Heart left ventricle (tissue), 16 donors: Measurements from ENCODE around the gene DYNLT2. TPM values are rescaled to one million over a fixed set of nuclear protein-coding genes. Genes with fewer than 3 reads are reported as not detected.

Experiments used
- ATAC-seq, 4 donors: fragments of 200-7000 bp; cut with Tn5 transposase; one replicate each; pipeline ENCODE4 v1.9.1; 2020 to 2022; ENCODE audit warnings: moderate library complexity in 4 of 4, mild to moderate bottlenecking in 3 of 4, moderate number of reproducible peaks in 1 of 4
- DNase-seq, 5 donors: peaks; one replicate each; pipeline ENCODE4 v3.0.0-alpha.2; 2020
- H3K27ac ChIP-seq, 12 donors: fragments of 200-600 bp; sonication (generic) in 4 of 12; one replicate each; pipeline versions ENCODE4 v1.5.0 to v1.8.0; 2016 to 2022; ENCODE audit warnings: mild to moderate bottlenecking in 2 of 12
- H3K27me3 ChIP-seq, 9 donors: fragments of 200-600 bp; sonication (generic) in 2 of 9; one replicate each; pipeline versions ENCODE4 v1.5.1 to v1.8.0; 2016 to 2022; ENCODE audit warnings: mild to moderate bottlenecking in 3 of 9
- H3K36me3 ChIP-seq, 9 donors: fragments of 200-600 bp; sonication (generic) in 2 of 9; one replicate each; pipeline versions ENCODE4 v1.5.0 to v1.8.0; 2018 to 2022; ENCODE audit warnings: mild to moderate bottlenecking in 2 of 9
- H3K4me1 ChIP-seq, 12 donors: fragments of 200-600 bp; sonication (generic) in 4 of 12; one replicate each; pipeline versions ENCODE4 v1.5.0 to v1.8.0; 2016 to 2022; ENCODE audit warnings: mild to moderate bottlenecking in 3 of 12
- H3K4me3 ChIP-seq, 12 donors: fragments of 200-600 bp; sonication (generic) in 4 of 12; one replicate each; pipeline versions ENCODE4 v1.5.0 to v1.8.0; 2017 to 2022; ENCODE audit warnings: mild to moderate bottlenecking in 9 of 12, moderate library complexity in 4 of 12
- H3K9me3 ChIP-seq, 12 donors: fragments of 200-600 bp; sonication (generic) in 4 of 12; one replicate each; pipeline versions ENCODE4 v1.5.0 to v1.8.0; 2016 to 2022; ENCODE audit warnings: mild to moderate bottlenecking in 1 of 12
- POLR2A ChIP-seq, 2 donors: fragments of 450-650 bp; IDR thresholded peaks; one replicate each; pipeline ENCODE4 v1.6.1; 2017; ENCODE audit warnings: antibody characterized with exemption in 2 of 2, mild to moderate bottlenecking in 2 of 2, moderate library complexity in 2 of 2
- WGBS, 4 donors: extraction: QIAGEN DNeasy Blood & Tissue Kit in 2 of 4; methylation state at CpG; one replicate each; pipeline versions ENCODE4 v1.1.5 to v1.1.7; 2013 to 2018; 5-methylcytosine and 5-hydroxymethylcytosine counted together
- intact Hi-C, 10 donors: fragments of 100-400 bp; cut with DNase I; formaldehyde crosslinking; loops; one replicate each; pipeline versions ENCODE4 v1.11.1 to v1.14.2; 2022
- polyA plus RNA-seq, 2 donors: library from polyadenylated mRNA; stranded (reverse); fragments of 200-250 nt; gene quantifications; one replicate each; pipeline ENCODE4 v1.2.3, GENCODE V29; 2013
- total RNA-seq, 9 donors: library from RNA; depleted of rRNA in 2 of 9; stranded (reverse); fragments of >200 nt in 2 of 9; fragmentation: NEBNext Ultra II Directional in 3 of 9; extraction: Animal tissue kit (Norgen Biotek cat#: 25700) in 3 of 9; gene quantifications; one replicate each; pipeline versions ENCODE4 v1.1.0 to v1.2.4, GENCODE V29; 2016 to 2023
- TF ChIP-seq, protein P1 (sequence below), 12 donors: fragments of 200-600 bp; sonication (generic) in 4 of 12; IDR thresholded peaks; one replicate each; pipeline versions ENCODE4 v1.5.0 to v1.8.0; 2018 to 2022; ENCODE audit warnings: antibody characterized with exemption in 12 of 12, mild to moderate bottlenecking in 5 of 12
- donor health status: ischemic (EF 13 %, LVEDD 7.1; RV severe dilation, severe dysfunction).
- donor health status: healthy with polysubstance abuse.
- donor health status: DM: no; HTN: yes; CAD: no.
- donor health status: DM: no; HTN: no; CAD: no.
- donor health status: ischemic (EF 25% LVEDD 6.9; RV normal size, moderate dysfunction).
- donor health status: ischemic (EF 25% LVEDD 5.7; RV mildly dilated, moderate dysfunction).
- donor health status: healthy.
- donor health status: DM: yes; HTN: yes; CAD: no.
- donor health status: ischemic (EF 35%, LVEDD 5.7; RV mildly dilated, moderate dysfunction).
- donor health status: nonischemic (EF 11% LVEDD 7.7; RV severe dilation, severe dysfunction).
- donor health status: DM: yes; HTN: yes; CAD: no.
- donor health status: PGD.
- donor health status: ischemic (EF 29% LVEDD 5.4; RV normal size, mild dysfunction).
- donor health status: nonischemic (EF 23%, LVEDD 6.1; RV moderate dilation, normal function).

DYNLT2 gene
- total and polyA plus RNA-seq, 11 donors: 0.49 to 1.5 (median 0.67) TPM

DNA sequence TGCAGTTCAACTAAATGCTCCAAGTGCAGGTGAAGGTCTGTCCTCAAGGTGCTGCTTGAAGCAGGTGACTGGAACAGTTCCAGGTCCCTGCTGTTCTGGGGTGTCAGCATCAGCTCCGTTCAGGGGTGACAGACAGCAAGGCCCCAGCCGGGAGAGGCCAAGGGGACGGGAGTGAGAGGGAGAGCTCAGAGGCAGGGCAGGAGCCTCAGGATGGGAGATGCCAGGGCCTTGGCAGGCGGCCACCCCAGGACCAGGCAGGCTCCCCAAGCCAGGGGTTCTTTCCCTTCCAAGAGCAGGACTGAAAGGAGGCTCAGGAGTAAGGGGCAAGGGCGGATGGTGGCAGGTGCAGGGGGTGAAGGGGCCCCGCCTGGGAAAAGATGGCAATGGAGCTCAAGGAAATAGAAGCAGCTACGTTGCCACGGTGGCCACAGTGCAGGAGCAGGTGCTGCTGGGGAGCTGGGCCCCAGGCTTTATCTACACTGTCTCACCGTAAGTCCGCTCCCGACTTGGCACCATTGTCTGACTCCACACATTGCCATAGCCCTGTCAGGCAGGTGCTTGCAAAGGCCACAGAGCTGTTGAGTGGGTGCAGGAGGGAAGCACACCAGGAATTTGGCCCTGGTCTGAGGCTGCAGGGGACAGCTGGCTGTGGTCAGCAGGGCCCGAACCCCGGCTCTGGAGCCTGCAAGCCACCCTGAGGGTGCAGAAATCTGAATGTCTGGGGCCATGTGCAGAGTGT is 43.1 kb upstream of the DYNLT2 start:
- DNase-seq: peak in 1 of 5 donors; percentile 49

DNA sequence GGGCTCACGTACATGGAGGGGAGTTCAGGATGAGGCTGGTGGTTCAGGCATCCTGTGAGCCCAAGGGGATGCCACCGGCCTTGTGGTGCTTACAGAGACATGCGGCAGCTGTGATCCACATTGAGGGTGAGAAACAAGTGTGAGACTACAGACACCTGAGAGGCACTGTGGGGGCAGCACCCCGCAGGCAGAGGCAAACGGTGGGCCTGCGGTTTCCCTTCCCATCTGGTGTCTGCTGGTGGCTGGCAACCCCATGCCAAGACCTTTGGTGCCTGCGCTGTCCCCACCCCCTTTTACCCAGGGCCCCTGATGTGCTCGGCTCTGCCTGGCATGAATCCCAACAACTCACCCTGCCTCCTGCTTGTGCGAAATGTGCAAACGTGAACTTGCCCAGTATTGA is 42.0 kb upstream of the DYNLT2 start:
- Histone ChIP-seq H3K9me3 (no peaks in the 10 kb centered on the region), H3K4me3 (no peak overlapping the region), H3K27me3 (peaks cover 0 to 21% (median 0%) of the 10 kb centered on the region in 9 donors), H3K27ac (no peak overlapping the region), H3K36me3 (no peaks in the 10 kb centered on the region), H3K4me1 (peaks cover 0 to 18% (median 13%) of the 10 kb centered on the region in 12 donors)
- WGBS, 4 donors: 79 to 82% (median 81%) methylated on average over 10 of the region's 10 CpGs
- ATAC-seq (no peak), DNase-seq (no peak)
- TF ChIP-seq, protein P1, sequence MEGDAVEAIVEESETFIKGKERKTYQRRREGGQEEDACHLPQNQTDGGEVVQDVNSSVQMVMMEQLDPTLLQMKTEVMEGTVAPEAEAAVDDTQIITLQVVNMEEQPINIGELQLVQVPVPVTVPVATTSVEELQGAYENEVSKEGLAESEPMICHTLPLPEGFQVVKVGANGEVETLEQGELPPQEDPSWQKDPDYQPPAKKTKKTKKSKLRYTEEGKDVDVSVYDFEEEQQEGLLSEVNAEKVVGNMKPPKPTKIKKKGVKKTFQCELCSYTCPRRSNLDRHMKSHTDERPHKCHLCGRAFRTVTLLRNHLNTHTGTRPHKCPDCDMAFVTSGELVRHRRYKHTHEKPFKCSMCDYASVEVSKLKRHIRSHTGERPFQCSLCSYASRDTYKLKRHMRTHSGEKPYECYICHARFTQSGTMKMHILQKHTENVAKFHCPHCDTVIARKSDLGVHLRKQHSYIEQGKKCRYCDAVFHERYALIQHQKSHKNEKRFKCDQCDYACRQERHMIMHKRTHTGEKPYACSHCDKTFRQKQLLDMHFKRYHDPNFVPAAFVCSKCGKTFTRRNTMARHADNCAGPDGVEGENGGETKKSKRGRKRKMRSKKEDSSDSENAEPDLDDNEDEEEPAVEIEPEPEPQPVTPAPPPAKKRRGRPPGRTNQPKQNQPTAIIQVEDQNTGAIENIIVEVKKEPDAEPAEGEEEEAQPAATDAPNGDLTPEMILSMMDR (IDR thresholded peaks at IDR 0.05): no peak
- TF ChIP-seq POLR2A (IDR thresholded peaks at IDR 0.05): no peak
- intact Hi-C loops: loop anchor here in 5 of 10 donors (5.0 kb wide), 2 partner anchors 734 to 739 kb away; no protein-coding TSS in a partner anchor

More for the DNA sequence above, 43.1 kb upstream of the DYNLT2 start:
- Histone ChIP-seq H3K36me3 (no peaks in the 10 kb centered on the region), H3K9me3 (no peaks in the 10 kb centered on the region), H3K4me3 (no peak overlapping the region), H3K27ac (no peak overlapping the region), H3K27me3 (peaks cover 0 to 26% (median 0%) of the 10 kb centered on the region in 9 donors), H3K4me1 (peaks cover 0 to 17% (median 13%) of the 10 kb centered on the region in 12 donors)
- intact Hi-C loops: loop anchor here in 5 of 10 donors (5.0 kb wide), 2 partner anchors 733 to 738 kb away; no protein-coding TSS in a partner anchor
- 51 to 71% (median 60%) methylated on average over 9 to 13 of the region's 13 CpGs for WGBS, 4 donors
- TF ChIP-seq, protein P1 (IDR thresholded peaks at IDR 0.05): no peak
- TF ChIP-seq POLR2A (IDR thresholded peaks at IDR 0.05): no peak
- no peak for ATAC-seq

DNA sequence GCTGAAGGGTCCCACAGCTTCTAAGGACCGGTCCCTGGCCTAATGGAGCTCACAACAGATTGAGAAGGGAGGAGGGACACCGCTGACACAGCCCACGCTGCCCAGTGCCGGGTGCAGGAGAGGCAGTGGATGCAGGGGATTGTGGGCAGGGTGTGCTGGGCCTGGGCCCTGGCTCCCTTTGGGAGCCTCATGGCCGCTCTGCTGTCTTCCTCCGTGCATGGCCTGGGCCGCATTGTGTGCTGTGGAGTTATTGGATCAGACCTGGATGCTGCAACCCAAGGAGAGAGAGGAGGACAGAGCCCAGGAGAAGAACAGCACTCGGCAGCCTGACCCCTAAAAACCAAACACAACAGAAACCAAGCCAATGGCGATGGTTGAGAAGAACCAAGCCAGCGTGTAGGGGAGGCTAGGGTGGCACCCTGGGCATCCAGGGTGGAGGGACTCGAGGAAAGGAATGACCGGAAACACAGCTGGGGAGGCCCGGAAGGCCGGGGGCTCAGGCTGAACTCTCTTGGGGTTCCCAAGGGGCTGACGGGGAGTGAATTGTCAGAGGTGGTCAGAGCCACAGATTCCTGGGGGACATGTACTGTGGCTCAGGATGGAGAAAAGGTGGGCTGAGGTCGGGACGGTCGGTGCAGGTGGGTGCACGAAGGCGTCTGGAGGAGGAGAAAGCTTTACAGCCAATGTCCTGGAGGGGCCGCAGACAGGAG is 41.1 kb upstream of the DYNLT2 start:
- intact Hi-C loops: loop anchor here in 5 of 10 donors (5.0 kb wide), 2 partner anchors 735 to 740 kb away; no protein-coding TSS in a partner anchor
- Histone ChIP-seq H3K9me3 (no peaks in the 10 kb centered on the region), H3K4me3 (no peak overlapping the region), H3K4me1 (peaks cover 0 to 18% (median 13%) of the 10 kb centered on the region in 12 donors), H3K27me3 (peaks cover 0 to 18% (median 0%) of the 10 kb centered on the region in 9 donors), H3K36me3 (no peaks in the 10 kb centered on the region), H3K27ac (no peak overlapping the region)
- TF ChIP-seq, protein P1 (IDR thresholded peaks at IDR 0.05): no peak
- no peak for TF ChIP-seq POLR2A (IDR thresholded peaks at IDR 0.05)
- DNase-seq (no peak), ATAC-seq (no peak)
- 86 to 91% (median 89%) methylated on average over 19 to 21 of the region's 21 CpGs for WGBS, 4 donors

DNA sequence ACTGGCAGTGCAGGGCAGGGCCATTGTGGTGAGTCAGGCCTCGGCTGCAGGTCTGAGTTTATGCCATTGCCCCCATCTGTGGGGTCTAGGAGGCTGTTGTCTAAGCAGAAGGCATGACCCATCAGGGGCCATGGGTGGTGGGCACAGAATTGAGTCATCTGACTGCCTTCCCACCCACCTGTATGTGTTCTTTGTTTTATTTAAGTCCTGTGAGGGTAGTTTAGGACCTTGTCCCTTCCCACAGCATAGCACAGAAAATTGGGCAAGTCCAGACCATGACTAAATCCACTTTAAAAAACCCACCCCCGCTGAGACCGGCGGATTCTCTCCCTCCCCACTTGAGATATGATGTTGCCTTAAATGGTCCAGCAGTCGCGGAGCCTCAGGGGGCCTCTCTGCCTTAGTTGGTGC is 40.4 kb upstream of the DYNLT2 start:
- intact Hi-C loops: loop anchor here in 9 of 10 donors (2.0 to 5.0 kb wide), 5 partner anchors 735 to 741 kb away; no protein-coding TSS in a partner anchor
- Histone ChIP-seq H3K4me3 (no peak overlapping the region), H3K27me3 (peaks cover 0 to 18% (median 0%) of the 10 kb centered on the region in 9 donors), H3K27ac (no peak overlapping the region), H3K4me1 (peaks cover 0 to 18% (median 13%) of the 10 kb centered on the region in 12 donors), H3K9me3 (no peaks in the 10 kb centered on the region), H3K36me3 (no peaks in the 10 kb centered on the region)
- TF ChIP-seq, protein P1 (IDR thresholded peaks at IDR 0.05): no peak
- no peak for TF ChIP-seq POLR2A (IDR thresholded peaks at IDR 0.05)
- DNase-seq (no peak), ATAC-seq (no peak)
- 57 to 74% (median 64%) methylated on average over 6 of the region's 6 CpGs for WGBS, 4 donors
